GM20431 (cell line): Measurements from ENCODE around the gene GADD45GIP1.

Experiments
- in situ Hi-C: fragments of 300-500 bp; cut with MseI, MboI; formaldehyde crosslinking; loops from one replicate; pipeline ENCODE4 v1.15.0; 2020; ENCODE audit warnings: low sequenced_read_pairs; ENCODE audit not compliant: unreplicated experiment

Gene GADD45GIP1

GRCh38 chr19:12956446-12957388 lies at the start of gene GADD45GIP1:
Gene GADD45GIP1, minus strand, starts transcription at chr19:12957223. Its CDS starts 11 bp downstream, at chr19:12957212.
- in situ Hi-C loops = no loop called here

- in situ Hi-C loops = no loop called here
Observed at GRCh38 chr19:13005861-13006370, 48.9 kb upstream of the GADD45GIP1 start.

GRCh38 chr19:13005253-13005652 lies 48.2 kb upstream of the GADD45GIP1 start:
- in situ Hi-C loops = no loop called here

GRCh38 chr19:13004273-13004672 lies 47.2 kb upstream of the GADD45GIP1 start:
- in situ Hi-C loops = no loop called here

GRCh38 chr19:13003081-13003480 lies 46.1 kb upstream of the GADD45GIP1 start:
- in situ Hi-C loops = no loop called here

GRCh38 chr19:13002166-13002898 lies 45.3 kb upstream of the GADD45GIP1 start:
- in situ Hi-C loops = no loop called here

- in situ Hi-C loops = no loop called here
Observed at GRCh38 chr19:13001502-13002165, 44.6 kb upstream of the GADD45GIP1 start.

- in situ Hi-C loops = no loop called here
Observed at GRCh38 chr19:13001166-13001501, 44.1 kb upstream of the GADD45GIP1 start.

- in situ Hi-C loops = no loop called here
Observed at GRCh38 chr19:12997967-12998940, 41.2 kb upstream of the GADD45GIP1 start.

- in situ Hi-C loops = no loop called here
Observed at GRCh38 chr19:12997179-12997966, 40.4 kb upstream of the GADD45GIP1 start.

GRCh38 chr19:12996406-12997094 lies 39.5 kb upstream of the GADD45GIP1 start:
- in situ Hi-C loops = no loop called here

GRCh38 chr19:12995596-12996405 lies 38.8 kb upstream of the GADD45GIP1 start:
- in situ Hi-C loops = no loop called here

- in situ Hi-C loops = no loop called here
Observed at GRCh38 chr19:12994701-12995595, 37.9 kb upstream of the GADD45GIP1 start, which contains the start of gene NFIX. Gene NFIX, plus strand, starts transcription at chr19:12995475. Its CDS starts 363 bp downstream, at chr19:12995838.

GRCh38 chr19:12993562-12993961 lies 36.5 kb upstream of the GADD45GIP1 start:
- in situ Hi-C loops = no loop called here

- in situ Hi-C loops = no loop called here
Observed at GRCh38 chr19:12992729-12993128, 35.7 kb upstream of the GADD45GIP1 start.

GRCh38 chr19:12991296-12991695 lies 34.3 kb upstream of the GADD45GIP1 start:
- in situ Hi-C loops = no loop called here
